ENCODE measurements around the gene MED9.

The MED9 gene

DNA sequence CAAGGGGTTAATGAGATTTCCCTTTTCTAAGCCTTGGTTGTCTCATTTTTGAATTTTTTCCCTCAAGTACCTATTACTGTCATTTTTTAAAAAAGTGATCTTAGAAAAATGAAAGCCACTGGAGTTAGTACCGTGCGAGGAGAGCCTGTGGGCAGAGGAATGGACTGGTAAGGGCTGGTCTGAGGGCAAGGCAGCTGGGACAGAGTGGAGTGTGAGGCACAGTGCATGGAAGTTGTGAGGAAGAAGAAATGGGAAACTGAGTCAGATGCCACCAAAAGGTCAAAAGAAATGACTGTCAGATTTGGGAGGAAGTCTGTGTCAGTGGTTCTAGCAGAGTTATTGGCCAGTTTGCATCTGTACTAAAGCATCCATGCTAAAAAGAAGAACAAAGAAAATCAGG, 11.2 kb downstream of the MED9 start:
- no peak for DNase-seq (ENCODE audit: low read depth)
- TF ChIP-seq, protein P1, sequence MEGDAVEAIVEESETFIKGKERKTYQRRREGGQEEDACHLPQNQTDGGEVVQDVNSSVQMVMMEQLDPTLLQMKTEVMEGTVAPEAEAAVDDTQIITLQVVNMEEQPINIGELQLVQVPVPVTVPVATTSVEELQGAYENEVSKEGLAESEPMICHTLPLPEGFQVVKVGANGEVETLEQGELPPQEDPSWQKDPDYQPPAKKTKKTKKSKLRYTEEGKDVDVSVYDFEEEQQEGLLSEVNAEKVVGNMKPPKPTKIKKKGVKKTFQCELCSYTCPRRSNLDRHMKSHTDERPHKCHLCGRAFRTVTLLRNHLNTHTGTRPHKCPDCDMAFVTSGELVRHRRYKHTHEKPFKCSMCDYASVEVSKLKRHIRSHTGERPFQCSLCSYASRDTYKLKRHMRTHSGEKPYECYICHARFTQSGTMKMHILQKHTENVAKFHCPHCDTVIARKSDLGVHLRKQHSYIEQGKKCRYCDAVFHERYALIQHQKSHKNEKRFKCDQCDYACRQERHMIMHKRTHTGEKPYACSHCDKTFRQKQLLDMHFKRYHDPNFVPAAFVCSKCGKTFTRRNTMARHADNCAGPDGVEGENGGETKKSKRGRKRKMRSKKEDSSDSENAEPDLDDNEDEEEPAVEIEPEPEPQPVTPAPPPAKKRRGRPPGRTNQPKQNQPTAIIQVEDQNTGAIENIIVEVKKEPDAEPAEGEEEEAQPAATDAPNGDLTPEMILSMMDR (IDR thresholded peaks at IDR 0.05; ENCODE audit: insufficient read depth, low read depth, low read length, missing control alignments): no peak
- no peak overlapping the region for H3K4me3 ChIP-seq (ENCODE audit: low read length)

DNA sequence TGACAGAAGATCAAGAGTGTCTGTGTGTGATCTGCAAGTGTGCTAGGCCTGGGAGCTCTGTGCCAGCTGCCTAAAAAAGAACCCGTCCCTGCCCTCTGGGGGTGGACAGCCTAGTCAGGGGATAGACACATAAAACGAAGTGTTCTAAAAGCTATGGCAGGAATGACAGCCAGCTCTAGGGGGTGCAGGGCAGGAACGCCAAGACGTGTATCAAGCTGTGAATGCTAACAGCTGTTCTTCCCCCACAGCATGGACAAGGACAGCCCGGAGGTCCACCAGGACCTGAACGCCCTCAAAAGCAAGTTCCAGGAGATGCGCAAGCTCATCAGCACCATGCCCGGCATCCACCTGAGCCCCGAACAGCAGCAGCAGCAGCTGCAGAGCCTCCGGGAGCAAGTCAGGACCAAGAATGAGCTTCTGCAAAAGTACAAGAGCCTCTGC, 14.3 kb downstream of the MED9 start:
- H3K4me3 ChIP-seq (ENCODE audit: low read length): no peak overlapping the region
- TF ChIP-seq, protein P1 (IDR thresholded peaks at IDR 0.05; ENCODE audit: insufficient read depth, low read depth, low read length, missing control alignments): no peak
- no peak for DNase-seq (ENCODE audit: low read depth)

DNA sequence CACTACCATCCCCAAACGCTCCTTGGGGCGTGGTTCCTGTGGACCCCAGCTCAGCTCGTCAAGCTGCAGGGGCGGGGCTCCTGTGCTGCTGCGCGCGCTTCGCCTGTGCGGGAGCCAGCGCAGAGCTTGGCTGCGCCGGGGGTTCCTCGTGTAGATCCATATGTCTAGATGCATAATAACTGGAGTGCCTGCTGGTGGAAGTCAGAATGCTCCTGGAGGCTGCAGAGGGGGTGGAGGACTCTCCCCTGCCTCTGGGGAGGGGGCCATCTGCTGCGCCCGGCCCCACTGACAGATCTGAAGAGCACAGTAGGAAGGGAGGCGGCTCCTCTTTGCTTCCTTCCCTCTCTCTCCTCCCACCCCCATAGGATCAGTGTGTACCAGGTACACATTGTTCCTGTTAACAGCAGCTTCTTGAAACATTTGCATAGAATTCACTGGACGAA, 14.8 kb downstream of the MED9 start:
- DNase-seq (ENCODE audit: low read depth): no peak
- TF ChIP-seq, protein P1 (IDR thresholded peaks at IDR 0.05; ENCODE audit: insufficient read depth, low read depth, low read length, missing control alignments): no peak
- no peak overlapping the region for H3K4me3 ChIP-seq (ENCODE audit: low read length)

DNA sequence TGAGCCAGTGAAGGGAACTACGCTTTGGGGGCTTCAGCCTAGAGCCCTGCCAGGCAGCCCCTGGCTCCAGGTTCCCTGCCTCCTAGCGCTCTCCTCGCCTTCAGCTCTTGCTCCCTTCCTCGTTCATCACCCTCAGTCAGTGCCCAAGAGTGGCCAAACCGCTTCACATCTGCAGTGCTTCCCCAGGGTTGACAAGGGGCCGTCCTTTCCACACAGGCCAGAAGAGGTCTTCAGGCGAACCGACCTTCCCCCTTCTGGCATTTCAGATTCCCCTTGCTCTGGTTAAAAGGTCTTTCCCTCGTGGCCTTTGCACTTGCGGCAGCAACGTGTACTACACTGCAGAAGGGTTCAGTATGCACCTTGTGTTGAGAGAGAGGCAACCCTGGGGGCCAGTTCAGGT, 15.3 kb downstream of the MED9 start:
- TF ChIP-seq, protein P1 (IDR thresholded peaks at IDR 0.05; ENCODE audit: insufficient read depth, low read depth, low read length, missing control alignments): no peak
- no peak overlapping the region for H3K4me3 ChIP-seq (ENCODE audit: low read length)
- no peak for DNase-seq (ENCODE audit: low read depth)

DNA sequence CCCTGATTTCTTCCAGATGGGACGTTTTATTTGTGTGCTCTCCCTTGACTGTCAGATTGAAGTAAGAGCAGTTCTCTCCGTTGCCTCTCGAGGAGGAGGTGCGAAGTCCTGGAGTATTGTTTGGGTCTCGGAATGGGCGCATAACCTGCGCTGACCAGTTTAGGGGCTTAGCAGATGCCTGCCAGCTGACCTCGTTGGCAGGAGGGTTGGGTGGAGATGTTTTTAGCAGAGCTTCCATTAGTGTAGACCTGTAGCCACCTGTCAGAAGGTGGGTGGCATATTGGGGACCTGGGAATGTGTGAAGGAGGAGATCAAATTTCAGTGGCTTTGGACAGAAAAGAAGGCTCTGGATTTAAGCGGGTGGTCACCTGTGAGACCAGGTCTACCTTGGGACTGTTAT, 15.8 kb downstream of the MED9 start:
- TF ChIP-seq, protein P1 (IDR thresholded peaks at IDR 0.05; ENCODE audit: insufficient read depth, low read depth, low read length, missing control alignments): no peak
- H3K4me3 ChIP-seq (ENCODE audit: low read length): no peak overlapping the region
- DNase-seq (ENCODE audit: low read depth): no peak

DNA sequence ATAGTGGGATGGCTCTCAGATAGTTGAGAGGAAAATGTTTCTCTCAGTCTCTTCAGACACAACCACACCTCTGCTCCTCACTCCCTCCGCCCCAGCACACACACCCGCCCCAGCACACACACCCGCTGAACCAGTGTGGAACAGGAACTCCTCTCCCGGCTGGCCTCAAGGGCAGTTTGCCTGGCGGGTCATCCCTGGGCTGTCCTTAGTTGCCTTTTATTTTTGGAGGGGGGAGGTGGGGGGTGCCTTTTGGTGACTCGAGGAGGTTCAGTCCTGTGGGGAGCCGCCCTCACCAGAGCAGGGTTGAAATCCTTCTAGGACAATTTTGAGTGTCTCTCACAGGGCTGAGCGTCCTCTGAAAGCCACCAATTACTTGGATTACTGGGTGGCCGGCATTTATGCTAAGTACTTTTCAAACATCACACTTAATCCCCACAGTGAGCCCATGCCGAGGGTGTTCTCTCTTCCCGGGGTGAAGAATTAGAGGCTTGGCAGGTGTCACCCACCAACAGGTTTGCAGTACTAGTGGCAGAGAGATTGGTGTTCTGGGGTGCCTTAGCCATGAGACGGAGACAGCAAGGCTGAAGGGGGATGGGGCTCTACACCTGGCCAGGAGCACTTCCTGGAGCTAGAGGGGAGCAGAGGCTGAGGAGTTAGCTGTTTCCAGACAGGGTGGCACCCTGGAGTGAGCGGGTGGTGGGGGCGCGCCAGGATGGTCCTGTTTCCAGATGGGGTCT, 16.6 kb downstream of the MED9 start:
- TF ChIP-seq, protein P1 (IDR thresholded peaks at IDR 0.05; ENCODE audit: insufficient read depth, low read depth, low read length, missing control alignments): no peak
- peak; percentile 33 for DNase-seq (ENCODE audit: low read depth)
- no peak overlapping the region for H3K4me3 ChIP-seq (ENCODE audit: low read length)

DNA sequence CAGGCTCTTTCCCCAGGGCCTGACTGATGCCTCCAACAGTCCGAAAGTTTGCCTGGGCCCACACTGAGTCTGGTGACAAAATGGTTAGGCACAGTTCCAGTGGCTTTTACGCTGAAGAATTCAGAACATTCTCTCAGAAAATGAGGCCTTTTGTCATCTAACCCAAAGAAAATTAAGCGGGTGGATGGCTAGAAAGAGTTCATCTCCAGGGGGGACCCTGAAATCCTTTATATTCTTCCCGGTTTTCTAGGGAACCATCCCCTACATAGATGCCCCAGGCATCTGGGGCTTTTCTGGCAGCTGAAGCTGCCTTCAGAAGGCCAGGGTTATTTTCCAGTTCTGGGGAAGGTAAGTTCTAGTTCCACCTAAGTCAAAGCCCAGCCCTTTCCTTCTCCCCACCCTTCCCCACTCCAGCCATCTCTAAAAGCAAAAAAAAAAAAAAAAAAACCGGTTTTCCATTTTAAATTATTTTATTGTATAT, 17.2 kb downstream of the MED9 start:
- DNase-seq (ENCODE audit: low read depth): no peak
- TF ChIP-seq, protein P1 (IDR thresholded peaks at IDR 0.05; ENCODE audit: insufficient read depth, low read depth, low read length, missing control alignments): no peak
- no peak overlapping the region for H3K4me3 ChIP-seq (ENCODE audit: low read length)

All from epithelial cell of esophagus (primary cell).